ENCODE measurements around the gene ATPAF1.

- TF ChIP-seq CTCF (IDR thresholded peaks at IDR 0.05) (no peak), POLR2A (IDR thresholded peaks at IDR 0.05) (no peak), POLR2AphosphoS5 (IDR thresholded peaks at IDR 0.05) (no peak)
Observed at GRCh38 chr1:46594063-46594462, 74.1 kb downstream of the ATPAF1 start.

All from stomach (tissue), 4 donors.